Activated T-cell treated with anti-CD3 and anti-CD28 coated beads for 24 hours (primary cell): ENCODE data around the gene GTF2H4.
A peak's percentile ranks its signal among the peaks of the same experiment; 100 is the strongest.
"Not testable (repeated sequence)": the region's sequence is repeated elsewhere in the genome, so short reads cannot be mapped to it uniquely, and the experiment has no call there.

Source experiments
- DNase-seq: peaks from one replicate; pipeline ENCODE4 v3.0.0-alpha.2; 2020; ENCODE audit warnings: low read depth

GTF2H4 gene

DNA sequence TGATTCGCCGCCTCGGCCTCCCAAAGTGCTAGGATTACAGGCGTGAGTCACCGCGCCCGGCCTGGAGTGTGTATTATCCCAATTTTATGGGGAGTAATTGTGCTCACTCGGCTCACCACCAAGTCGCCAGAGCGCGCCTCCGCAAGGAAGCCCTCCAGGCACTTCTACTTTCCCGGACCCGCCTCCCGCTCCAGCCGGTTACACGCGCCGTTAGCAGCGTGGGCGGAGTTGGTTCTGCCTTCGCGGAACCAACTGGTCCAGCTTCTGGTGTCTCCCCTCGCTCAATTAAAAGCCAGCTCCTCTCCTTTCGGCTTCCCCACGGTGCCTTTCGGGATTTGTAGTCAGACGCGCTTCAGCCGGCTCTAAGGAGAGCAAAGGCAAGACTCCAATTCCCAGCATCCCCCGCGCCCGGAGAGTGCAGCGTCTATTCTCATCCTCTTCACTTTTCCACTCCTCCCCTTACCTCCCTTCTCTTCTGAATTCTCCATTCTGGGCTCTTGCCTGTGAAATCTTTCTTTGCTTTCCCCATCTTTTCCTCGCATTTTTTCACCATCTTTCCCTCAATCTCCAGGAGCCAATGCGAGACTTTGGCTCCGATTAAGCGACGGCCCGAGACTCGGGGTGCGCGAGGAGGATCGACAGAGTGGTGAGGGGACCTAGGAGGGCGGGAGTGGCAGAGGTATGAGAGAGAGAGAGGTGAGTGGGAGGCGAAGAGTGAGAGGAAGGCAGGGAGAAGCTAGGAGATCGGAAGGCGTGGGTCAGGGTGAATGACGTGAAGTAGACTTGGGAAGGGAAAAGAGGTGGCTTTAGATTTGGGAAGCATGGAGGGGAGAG, at the start of gene GTF2H4:
Gene GTF2H4, plus strand, starts transcription at position 450 of the 834 bp plus-strand sequence.
- peak; percentile 95 for DNase-seq

GRCh38 chr6:30859726-30860125, 48.3 kb upstream of the GTF2H4 start:
- not testable (repeated sequence) for DNase-seq

GRCh38 chr6:30861257-30862048, 46.6 kb upstream of the GTF2H4 start:
- DNase-seq = no peak

GRCh38 chr6:30862156-30862875, 45.7 kb upstream of the GTF2H4 start:
- DNase-seq = no peak

- no peak for DNase-seq
Observed at GRCh38 chr6:30864325-30864724, 43.7 kb upstream of the GTF2H4 start.

DNA sequence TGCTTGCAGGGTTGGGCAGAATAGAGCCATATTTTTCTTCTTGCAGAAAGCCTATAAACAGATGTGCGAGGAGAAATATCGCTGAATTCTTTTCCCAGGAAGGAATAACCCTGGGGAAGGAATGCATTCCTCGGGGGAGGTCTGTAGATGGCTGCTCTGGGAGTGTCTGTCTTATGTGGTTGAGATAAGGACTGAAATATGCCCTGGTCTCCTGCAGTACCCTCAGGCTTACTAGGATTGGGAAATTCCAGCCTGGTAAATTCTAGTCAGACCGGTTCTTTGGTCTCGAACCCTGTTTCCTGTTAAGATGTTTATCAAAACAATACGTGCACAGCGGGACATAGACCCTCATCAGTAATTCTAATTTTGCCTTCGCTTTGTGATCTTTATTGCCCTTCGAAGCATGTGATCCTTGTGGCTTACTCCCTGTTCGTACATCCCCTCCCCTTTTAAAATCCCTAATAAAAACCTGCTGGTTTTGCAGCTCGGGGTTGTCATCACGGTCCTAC, 38.7 kb upstream of the GTF2H4 start:
- not testable (repeated sequence) for DNase-seq

- no peak for DNase-seq
Observed at GRCh38 chr6:30870546-30870945, 37.5 kb upstream of the GTF2H4 start.

- DNase-seq = no peak
Observed at GRCh38 chr6:30871592-30872183, 36.3 kb upstream of the GTF2H4 start.

DNA sequence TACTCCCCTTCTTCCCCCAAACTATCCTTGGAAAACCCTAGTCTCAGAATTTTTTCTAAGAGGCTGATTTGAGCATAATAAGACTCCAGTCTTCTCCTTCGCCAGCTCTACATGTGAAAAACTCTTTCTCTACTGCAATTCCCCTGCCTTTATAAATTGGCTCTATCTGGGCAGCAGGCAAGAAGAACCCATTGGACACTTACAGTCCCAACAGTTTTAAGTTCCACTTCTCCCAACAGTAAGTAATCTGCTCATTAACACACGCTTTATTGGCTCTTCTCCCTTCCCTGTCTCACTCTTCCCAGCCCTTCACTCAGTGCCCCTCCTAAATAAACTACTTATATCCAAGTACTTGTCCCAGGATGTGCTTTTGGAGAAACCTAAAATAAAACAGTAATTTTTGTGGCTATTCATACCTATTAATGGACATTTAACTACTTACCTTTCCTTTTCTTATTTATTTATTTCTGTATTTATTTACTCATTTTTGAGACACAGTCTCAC, 34.8 kb upstream of the GTF2H4 start:
- no peak for DNase-seq

DNA sequence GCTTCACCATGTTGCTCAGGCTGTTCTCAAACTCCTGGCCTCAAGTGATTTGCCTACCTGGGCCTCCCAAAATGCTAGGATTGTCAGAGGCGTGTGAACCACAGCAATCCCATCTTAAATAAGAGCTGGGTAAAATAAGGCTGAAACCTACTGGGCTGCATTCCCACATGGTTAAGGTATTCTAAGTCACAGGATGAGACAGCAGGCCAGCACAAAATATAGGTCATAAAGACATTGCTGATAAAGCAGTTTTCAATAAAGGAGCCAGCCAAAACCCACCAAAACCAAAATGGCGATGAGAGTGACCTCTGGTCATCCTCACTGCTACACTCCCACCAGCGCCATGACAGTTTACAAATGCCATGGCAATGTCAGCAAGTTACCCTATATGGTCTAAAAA, 34.2 kb upstream of the GTF2H4 start:
- DNase-seq = not testable (repeated sequence)

DNA sequence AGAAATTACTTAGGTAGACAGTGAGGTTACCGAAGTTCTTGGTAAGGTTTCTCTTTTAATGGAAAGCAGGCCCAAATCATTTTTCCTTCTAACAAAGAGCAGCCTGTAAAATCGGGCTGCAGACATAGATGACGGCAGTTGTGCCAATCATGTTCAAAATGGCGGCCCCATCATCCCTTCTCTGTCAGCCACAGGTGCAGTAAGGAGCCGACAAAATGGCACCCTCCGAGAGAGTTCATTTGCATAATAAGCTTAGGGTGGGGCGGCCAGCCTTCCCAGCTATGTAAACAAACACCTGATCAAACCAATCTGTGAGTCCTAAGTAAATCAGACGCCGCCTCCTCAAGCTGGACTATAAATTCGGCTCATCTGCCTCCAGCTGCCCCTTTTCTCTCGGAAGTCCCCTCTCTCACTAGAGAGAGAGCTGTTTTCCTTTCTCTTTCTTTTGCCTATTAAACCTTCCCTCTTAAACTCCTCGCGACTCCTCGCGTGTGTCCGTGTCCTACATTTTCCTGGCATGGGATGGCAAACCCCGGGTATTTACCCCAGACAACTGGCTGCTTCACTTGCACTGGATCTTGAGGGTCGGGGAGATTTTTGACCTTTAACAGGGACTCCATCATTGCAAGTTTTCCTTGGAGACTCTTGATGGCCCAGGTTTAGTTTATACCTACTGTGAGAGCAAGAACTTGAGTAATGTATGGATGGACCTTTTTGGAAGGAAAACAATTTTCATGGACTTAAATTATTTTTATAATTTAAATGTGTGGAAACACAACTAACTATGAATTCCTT, 32.6 kb upstream of the GTF2H4 start:
- no peak for DNase-seq

- no peak for DNase-seq
Observed at GRCh38 chr6:30876039-30876730, 31.8 kb upstream of the GTF2H4 start.

GRCh38 chr6:30877419-30878262, 30.4 kb upstream of the GTF2H4 start:
- peak; percentile 62 for DNase-seq

DNA sequence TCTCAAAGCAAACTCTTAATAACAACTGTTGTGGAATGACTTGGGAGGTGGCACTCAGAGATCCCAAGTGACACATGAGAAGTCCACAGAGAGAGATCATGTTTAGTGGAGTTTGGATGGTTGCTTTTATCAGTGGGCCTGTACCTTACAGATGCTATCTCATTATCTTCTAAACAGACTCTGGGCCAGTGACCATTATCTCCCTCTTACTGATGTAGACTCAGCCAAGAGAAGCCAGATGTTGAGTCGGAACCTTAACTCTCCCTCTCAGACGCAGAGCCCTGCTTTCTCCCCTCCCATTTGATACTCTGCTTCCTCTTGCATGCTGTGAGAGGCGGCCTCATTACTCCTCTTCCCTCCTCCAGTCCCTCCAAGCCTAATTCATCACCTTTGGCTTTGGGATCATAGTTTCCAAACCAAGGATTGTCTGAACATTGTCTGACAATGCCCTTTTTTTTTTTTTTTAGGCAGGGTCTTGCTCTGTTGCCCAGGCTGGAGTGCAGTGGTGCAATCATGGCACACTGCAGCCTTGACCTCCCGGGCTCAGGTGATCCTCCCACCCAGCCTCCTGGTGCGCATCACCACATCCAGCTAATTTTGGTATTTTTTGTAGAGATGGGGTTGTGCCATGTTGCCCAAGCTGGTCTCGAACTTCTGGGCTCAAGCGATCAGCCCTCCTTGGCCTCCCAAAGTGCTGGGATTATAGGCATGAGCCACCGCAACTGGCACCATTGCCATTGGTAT, 28.2 kb upstream of the GTF2H4 start:
- no peak for DNase-seq

GRCh38 chr6:30880698-30881252, 27.2 kb upstream of the GTF2H4 start:
- DNase-seq = no peak

- DNase-seq = no peak
Observed at GRCh38 chr6:30881392-30882203, 26.4 kb upstream of the GTF2H4 start.

DNA sequence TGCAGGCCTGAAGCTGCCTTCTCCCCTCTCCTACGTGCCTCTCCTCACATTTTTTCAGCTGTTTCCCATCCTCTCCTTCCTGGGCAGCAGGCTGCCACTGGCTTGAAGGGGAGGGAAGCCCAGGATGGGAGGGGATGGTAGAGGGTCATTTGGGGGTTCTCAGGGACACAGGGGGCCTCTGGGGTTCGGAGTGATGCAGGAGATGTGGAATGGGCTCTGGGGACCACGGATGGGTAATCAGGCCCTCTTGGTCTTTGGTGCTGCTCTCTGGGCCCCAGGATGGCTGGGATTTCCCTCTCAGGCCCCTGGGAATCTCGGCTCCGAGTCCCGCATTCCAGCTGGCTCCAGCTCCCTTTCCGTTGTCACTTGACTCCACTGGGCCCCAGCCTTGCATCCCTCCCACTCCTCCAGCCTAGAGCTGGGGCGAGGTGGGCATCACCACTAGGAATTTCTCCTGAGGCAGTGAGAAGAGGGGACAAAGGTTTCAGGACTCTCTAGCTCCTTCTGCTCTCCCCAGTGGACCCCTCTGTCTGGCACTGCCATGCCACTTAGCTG, 25.7 kb upstream of the GTF2H4 start:
- no peak for DNase-seq
